GM19193 (cell line): ENCODE measurements around the gene TTLL9.

Experiments used
- POLR2A ChIP-seq: IDR thresholded peaks from 4 replicates; pipeline ENCODE4 v1.6.1; 2011; ENCODE audit not compliant: insufficient read depth, insufficient read length; ENCODE audit errors: extremely low read depth

Gene TTLL9

DNA sequence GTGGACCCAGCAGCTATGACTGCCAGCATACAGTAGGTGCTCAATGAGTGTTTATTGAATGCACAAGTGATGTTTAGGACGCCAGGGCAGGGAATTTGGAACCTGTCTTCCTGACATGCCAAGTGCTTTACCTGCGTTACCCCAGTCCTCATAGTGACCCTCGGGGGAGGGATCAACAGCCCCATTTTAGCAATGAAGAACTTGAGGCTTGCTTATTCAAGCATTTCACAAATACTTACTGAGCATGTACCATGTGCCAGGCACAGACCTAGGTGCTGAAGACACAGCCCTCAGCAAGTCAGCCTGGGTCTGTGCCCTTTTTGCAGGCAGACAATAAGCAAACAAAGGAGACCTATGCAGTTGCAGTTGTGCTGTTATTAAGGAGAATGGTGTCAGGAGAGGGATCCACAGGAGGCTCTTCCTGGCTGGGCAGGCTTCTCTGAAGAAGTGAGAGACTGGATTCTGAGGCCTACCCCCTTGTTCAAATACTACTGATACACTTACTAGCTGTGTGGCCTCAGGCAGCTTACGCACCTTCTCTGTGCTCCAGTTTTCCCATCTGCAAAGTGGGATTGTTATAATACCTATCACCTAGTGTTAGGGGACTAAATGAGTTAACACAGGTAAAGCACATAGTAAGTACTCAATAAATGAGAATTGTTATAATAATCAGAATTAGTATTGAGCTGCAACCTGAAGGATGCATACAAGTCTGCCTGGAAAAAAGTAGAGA lies 39.8 kb downstream of the TTLL9 start:
- TF ChIP-seq POLR2A, result no peak

- no peak for TF ChIP-seq POLR2A
Observed at GRCh38 chr20:31913431-31914157, 43.2 kb downstream of the TTLL9 start.

DNA sequence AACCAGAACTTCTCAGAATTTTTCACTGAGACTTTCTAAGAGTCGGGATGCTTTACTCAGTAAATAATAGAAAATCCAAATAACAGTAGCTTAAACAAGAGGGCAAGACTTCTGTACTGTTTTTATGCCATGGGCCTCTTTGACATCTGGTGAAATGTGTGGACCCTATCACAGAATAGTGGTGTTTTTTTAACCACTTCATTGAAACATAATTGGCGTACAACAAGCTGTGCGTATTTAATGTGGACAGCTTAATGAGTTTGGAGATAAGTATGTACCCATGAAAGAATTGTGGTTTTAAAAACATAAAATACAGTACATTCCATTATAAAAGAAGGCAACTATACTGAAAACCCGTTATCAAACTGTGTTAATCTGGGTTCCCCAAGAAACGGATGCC lies 43.7 kb downstream of the TTLL9 start:
- TF ChIP-seq POLR2A, result no peak

- no peak for TF ChIP-seq POLR2A
Observed at GRCh38 chr20:31915491-31916280, 45.3 kb downstream of the TTLL9 start.

- TF ChIP-seq POLR2A, result no peak
Observed at GRCh38 chr20:31916708-31917107, 46.3 kb downstream of the TTLL9 start.

- TF ChIP-seq POLR2A, result no peak
Observed at GRCh38 chr20:31918466-31919105, 48.2 kb downstream of the TTLL9 start.

DNA sequence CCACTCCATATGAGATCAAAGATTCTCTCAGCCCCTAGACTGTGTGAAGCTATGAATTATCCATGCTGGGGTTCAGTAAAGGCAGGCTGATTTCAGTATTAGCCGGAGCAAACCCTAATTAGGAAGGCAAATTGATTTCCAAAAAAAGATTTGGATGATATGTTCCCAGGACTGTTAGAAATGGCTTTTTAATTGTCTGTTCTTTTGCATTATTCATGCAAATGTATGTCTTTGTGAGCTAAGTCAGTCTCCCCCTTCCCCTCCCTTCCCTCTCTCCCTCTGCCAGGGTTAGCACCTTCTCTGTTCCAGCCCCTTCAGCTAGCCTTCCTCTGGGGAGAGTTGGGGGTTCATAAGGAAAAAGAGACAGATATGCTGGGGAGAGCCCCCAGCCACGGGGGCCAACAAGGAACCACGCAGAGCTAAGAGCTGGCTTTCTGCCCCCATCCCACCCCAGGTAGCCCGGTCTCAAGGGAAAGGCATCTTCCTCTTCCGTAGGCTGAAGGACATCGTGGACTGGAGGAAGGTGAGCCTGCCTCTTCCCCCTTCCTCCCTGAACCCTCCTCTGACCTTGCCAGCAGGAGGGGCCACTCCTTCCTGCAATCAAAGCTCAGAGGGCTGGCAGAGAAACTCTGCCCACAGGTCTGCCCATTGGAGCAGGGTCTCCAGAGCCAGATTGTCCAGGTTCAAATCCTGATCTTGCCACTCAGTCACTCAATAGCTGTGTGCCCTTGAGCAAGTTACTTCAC lies 49.1 kb downstream of the TTLL9 start:
- no peak for TF ChIP-seq POLR2A

- TF ChIP-seq POLR2A, result no peak
Observed at GRCh38 chr20:31920275-31920855, 49.9 kb downstream of the TTLL9 start.

- TF ChIP-seq POLR2A, result no peak
Observed at GRCh38 chr20:31922181-31922580, 51.7 kb downstream of the TTLL9 start.

DNA sequence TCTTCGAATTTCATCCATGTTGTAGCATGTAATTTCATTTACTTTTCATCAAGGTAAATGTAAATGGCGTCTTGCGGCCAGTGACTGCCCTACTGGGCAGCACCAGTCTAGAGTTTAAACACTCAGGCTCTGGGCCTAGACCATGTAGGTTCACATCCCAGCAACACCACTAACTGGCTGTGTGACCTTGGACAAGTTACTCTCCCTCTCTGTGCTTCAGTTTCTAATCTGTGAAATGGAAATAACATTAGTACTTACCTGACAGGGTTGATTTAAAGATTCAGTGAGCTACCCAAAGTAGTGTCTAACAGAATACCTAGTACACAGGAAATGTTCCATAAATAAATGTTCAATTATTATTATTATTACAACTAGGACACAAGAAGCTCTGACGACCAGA lies 52.2 kb downstream of the TTLL9 start:
- no peak for TF ChIP-seq POLR2A

DNA sequence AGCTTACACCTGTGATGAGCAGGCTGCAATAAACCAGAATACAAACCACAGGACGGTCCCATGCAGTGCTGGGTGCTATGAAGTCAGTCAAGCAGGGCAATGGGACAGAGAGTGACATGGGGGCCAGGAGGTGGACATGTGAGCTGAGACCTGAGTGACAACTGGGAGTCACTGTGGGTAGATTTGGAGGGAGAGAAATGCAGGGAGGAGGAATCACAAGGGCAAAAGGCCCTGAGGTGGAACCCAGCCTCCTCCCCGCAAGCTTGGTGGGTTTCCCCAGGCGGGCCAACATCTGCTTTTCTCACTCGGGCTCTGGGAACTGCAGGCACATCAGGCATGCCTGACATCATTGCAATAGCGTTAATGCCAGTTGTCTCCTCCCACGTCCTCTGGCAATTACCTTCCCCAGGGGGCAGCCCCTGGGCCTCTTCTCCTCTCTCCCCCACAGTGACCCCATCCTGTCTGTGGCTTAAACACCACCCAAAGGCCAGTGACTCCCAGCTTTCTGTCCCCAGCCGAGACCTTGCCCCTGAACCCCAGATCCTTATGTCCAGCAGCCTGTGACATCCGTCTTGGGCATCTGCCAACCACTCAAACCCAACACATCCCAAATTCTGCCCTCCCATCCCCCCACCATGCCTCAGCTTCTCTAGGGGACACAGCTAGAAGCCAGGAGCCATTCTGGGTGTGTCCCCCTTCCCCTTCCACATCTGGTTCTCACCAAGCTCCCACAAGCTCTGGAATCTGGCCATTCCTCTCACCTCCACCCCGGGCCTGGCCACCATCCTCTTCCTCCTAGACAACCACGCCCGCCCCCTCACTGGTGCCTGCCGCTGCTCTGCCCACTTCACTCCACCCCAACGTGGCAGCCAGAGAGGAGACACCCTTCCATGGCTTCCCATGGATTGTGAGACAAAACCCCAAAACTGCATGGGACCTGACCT lies 53.2 kb downstream of the TTLL9 start:
- TF ChIP-seq POLR2A, result no peak

DNA sequence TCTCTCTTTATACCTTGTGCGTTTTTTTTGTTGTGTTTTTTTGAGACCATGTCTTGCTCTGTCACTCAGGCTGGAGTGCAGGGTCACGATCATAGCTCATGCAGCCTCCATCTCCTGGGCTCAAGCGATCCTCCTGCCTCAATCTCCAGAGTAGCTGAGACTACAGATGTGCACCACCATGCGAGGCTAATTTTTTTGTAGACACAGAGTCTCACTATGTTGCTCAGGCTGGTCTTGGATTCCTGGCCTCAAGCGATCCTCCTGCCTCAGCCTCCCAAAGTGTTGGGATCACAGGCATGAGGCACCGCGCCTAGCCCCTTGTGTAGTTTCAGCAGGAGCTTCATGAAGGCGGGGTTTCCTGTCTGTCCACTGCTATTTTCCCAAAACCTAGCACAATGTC lies 54.1 kb downstream of the TTLL9 start:
- no peak for TF ChIP-seq POLR2A

DNA sequence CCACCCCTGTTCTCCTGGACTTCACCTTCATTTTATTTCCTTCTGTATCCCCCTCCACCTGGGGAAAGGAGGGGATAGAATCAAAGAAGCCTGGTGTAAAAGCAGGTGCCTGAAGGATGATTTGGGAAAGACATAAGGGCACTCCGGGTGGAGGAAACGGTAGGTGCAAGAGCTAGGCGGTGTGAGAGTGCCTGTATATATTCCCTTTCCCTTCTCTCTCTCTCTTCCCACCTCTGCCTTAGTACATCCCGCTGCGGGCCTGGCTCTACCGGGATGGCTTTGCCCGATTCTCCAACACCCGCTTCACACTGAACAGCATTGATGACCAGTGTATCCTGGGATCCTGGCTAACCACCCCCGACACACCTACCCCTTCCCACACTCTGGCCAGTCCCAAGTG lies 55.2 kb downstream of the TTLL9 start:
- no peak for TF ChIP-seq POLR2A

GRCh38 chr20:31926493-31926892 lies 56.1 kb downstream of the TTLL9 start:
- TF ChIP-seq POLR2A, result no peak
